Loucy (cell line): ENCODE measurements around the gene DLGAP1.

Experiments
- CTCF ChIP-seq: fragments of 200-600 bp; sonication (generic); conservative IDR thresholded peaks from 2 replicates; pipeline ENCODE4 v1.5.1; 2014; ENCODE audit warnings: mild to moderate bottlenecking, antibody characterized with exemption, low read length
- EZH2phosphoT487 ChIP-seq: fragments of 200-600 bp; IDR thresholded peaks from 2 replicates; pipeline ENCODE4 v1.6.1; 2018; ENCODE audit warnings: antibody characterized with exemption, mild to moderate bottlenecking, moderate library complexity, borderline replicate concordance

GRCh38 chr18:3655254-3656050 lies 799.7 kb downstream of the DLGAP1 start:
- TF ChIP-seq CTCF (no peak), EZH2phosphoT487 (no peak)
